Stimulated activated CD8-positive, alpha-beta memory T cell treated with anti-CD3 and anti-CD28 coated beads, Interleukin-7, amount 100 ng/mL, for 4 hours (primary cell): ENCODE data around the gene RCAN2.
"Not testable (repeated sequence)": the region's sequence is repeated elsewhere in the genome, so short reads cannot be mapped to it uniquely, and the experiment has no call there.

ENCODE experiments used
- DNase-seq, 2 donors: peaks; one replicate each; pipeline ENCODE4 v3.0.0-alpha.2; 2020; ENCODE audit warnings: low read depth in 2 of 2

Gene RCAN2

GRCh38 chr6:46387728-46388127, 103.5 kb downstream of the RCAN2 start:
- DNase-seq, result not testable (repeated sequence)

DNA sequence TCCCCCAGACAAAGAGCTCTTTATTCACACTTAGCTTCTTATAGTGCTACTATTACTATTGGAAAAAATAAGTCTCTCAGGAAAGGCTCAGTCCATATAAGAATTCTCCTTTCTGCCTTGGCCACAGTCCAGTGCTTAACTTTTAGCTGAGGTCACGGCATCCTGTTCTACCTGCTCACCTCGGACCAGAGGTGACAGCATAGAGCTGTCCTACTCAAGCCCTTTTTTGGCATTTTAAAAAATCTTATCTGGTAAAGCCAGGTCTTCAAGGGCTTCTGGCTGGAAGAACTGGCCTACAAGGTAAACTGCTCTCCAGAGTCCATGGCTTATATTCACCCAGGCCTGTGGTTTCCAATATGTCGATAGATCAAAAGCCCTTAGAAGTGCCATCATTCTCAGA, 109.7 kb downstream of the RCAN2 start:
- no peak for DNase-seq

DNA sequence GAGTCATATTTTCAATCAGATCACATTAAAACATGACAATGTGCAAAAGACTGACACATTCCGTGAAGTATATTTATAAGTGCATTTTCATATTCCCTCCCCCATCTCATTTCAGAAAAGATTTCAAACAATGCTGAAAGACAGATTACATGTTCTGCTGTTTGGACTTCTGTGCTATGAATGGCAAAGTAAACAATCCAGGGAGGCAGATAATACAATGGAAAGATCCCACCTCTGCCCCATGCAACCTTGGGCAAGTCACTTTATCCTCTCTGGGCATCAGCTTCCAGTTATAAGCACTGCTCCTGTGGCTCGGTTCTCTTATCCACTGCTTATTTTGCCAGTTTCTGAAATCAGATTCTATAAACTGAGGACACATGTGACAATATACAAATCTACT, 110.2 kb downstream of the RCAN2 start:
- no peak for DNase-seq

GRCh38 chr6:46380152-46380807, 111.0 kb downstream of the RCAN2 start:
- DNase-seq, result no peak

GRCh38 chr6:46378882-46379416, 112.3 kb downstream of the RCAN2 start:
- DNase-seq, result no peak

GRCh38 chr6:46378161-46378881, 112.9 kb downstream of the RCAN2 start:
- no peak for DNase-seq

- no peak for DNase-seq
Observed at GRCh38 chr6:46377209-46377608, 114.0 kb downstream of the RCAN2 start.

DNA sequence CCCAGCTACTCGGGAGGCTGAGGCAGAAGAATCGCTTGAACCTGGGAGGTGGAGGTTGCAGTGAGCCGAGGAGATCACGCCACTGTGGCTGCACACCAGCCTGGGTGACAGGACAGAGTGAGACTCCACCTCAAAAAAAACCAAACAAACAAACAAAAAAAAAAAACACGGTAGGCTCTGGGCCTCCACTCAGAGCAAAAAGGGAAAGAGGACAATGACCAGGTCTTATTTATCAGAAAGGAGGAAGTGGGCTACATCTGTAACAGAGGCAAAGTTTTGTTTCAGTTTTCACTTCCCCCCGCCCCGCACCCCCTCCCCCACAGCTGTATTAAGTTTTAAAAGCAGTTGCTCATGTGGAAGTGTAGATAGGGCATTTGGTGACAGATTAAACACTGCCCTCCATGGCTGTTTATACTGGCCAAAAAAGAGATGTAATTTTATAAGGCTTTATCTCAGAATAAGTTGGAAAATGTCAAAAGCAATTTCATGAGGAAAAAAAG, 114.6 kb downstream of the RCAN2 start:
- DNase-seq, result no peak

- DNase-seq, result no peak
Observed at GRCh38 chr6:46370622-46371021, 120.6 kb downstream of the RCAN2 start.

DNA sequence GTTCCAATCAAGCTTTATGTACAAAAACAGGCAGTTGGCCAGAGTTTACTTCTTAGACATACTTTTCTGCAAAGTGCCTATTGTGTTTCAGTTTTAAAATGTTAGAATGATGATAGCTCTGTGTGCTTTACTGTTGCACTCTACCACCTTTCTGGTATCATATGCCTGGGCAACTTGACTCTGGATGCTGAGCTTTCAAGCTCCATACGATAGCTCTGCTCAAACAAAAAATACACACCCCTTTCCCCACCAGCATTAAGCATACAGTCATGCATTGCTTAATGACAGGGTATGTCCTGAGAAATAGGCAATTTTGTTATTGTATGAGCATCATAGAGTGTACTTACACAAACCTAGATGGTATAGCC, 123.1 kb downstream of the RCAN2 start:
- DNase-seq, result no peak

DNA sequence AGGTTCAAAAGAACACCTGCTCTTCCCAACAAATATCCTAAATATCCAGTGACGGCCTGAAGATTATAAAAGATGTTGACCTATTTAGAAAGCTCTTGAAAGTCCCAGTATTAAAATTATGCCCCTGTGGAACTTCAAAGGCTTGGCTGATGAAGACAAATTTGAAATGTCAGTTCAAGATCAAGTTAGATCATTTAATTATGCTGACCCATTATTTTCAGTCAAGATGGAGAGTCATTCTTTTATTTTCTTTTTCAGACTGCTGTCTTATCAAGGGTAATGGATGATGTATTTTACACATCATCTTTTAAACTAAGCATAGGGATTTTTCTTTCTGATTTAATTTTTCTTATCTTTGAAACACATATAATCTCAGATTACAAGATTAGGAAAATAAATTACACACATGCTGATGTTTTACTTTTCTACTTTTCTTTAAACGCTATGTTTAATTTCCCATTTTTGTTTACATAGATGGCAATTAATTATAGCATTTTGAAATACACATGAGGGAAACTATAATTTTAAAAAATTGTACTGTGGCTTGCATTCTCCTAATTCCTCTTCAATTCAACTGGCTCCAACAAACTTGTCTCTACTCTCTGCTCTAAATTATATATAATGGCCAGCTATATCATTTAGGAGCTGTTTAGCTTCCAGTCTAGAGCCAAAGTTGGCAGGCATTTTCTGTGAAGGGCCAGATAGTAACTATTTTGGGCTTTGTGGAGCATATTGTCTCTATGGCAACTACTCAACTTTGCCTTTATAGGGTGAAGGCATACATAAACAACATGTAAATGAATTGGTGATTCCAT, 123.7 kb downstream of the RCAN2 start:
- no peak for DNase-seq

DNA sequence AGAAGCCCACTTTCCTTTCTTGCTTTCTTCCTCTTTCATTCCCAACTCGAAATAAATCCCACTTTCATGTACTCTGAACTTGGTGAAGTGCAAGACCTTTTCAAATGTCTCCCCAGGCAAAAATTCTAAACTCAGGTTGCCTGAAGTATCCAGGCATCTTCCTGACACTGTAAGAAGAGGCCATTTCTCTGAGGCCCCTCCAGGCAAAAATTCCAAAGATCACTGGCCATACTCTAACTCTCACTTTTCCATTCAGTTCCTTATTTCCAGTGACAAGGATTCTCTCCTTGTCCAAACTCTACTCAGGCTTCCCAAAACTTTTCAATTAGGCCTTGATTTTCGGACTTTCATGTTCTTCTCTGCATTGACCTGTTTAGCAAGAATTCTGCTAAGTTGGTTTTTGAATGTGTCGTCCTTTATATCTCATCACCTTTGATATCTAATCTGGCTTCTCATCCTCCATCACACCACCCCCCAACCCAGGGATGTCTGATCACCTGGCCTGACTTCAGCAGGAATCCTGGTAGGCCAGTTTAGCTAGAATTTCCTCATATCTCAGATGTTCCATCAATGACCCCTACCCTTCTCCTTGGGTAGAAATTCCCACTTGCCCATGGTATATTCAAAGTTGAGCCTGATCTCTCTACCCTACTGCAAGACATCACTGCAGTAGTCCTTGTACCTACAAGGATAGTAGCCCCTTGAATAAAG, 124.9 kb downstream of the RCAN2 start:
- DNase-seq, result no peak

DNA sequence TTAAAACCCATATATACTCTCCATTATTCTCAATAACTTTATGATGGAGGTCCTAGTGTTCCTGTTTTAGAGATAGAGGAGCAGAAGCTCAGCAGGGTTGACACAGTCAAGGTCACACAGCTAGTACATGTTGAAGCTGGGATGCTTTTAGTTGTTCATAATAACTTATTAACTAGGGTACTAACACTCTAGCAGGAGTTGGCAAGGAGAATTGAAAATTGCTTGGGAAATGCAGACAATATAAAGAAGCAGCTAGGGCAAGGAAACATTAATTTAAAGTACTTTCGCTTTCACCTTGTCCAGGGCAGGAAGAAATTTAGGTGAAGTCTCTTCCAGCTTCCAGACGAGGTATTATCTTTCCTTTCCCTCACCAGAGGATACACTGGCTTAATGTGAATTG, 133.7 kb downstream of the RCAN2 start:
- DNase-seq, result no peak

DNA sequence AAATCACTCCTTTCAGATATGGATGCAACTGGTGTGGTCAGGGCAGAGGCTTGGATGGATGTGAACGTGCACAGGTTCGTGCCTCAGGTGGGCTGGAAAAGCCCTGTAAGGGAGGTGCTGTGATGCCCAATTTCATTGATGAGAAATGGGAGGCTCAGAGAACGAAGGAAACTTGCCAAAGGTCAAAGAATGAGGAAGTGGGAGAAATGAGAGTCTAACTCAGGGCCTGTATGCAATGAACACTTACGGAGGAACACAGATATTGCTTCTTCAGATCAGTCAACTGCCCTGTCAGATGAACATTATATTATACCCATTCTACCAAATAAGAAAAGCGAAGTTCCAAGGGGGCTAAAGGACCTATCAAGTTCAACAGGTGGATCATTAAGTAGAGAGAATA, 134.7 kb downstream of the RCAN2 start:
- no peak for DNase-seq

DNA sequence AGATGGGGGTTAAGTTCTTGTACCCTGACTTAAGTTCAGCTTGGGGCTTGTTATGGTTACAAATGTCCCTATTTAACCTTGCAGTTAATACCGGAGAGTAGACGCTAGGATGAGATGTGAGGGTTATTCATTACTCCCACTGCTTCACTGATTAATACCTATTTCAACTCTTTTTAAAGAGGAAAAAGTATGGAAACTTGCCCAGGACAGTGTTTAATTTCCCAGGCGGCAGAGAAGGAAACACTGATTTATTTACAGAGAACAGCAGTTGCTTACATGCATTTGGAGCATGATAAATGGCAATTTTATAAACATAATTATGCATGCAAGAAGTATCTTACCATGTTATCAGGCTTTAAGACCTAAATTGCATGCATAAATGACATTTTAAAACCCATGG, 137.7 kb downstream of the RCAN2 start:
- DNase-seq, result no peak

- no peak for DNase-seq
Observed at GRCh38 chr6:46352541-46353268, 138.5 kb downstream of the RCAN2 start.

GRCh38 chr6:46350714-46351113, 140.5 kb downstream of the RCAN2 start:
- DNase-seq, result no peak

GRCh38 chr6:46347669-46348068, 143.6 kb downstream of the RCAN2 start:
- DNase-seq, result no peak

DNA sequence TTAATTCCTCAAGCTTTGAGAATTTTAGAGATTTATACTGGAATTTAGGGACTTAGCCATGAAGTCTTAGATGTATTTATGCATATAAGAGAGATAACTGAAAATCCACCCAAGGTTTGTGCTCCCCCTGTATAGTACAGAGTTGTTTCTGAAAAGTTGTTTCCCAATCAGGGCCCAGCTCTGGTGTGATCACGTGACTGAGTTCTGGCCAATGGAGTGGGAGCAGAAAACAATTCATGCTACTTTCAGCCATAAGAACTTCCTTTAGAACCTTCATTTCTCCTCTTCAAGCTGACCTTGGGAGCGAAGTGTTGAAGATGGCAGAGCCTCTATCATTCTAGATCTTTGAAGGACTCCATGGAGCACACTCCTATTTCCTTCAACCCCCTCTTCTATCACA, 151.0 kb downstream of the RCAN2 start:
- DNase-seq, result no peak

- no peak for DNase-seq
Observed at GRCh38 chr6:46338131-46338530, 153.1 kb downstream of the RCAN2 start.

DNA sequence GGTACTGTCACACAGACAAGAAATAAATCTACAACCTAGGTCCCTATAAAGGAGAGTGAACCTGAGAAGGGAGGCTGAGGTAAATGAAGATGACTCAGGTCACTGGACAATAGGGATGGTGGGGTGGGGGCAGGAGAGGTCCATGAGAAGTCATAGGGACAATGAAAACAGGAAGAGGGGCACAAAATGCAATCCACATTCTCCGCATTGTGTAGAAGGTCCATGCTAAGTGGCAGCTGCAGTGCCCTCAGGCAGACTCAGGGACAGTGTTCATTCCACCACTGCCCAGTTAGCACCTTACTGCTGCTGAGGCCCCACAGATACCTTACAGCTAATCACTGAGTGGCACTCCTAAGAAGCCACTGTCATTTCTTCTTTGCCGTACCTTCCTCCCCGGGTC, 156.8 kb downstream of the RCAN2 start:
- no peak for DNase-seq
